IMR-90 (cell line): ENCODE results near the gene SAMSN1. TPM values are rescaled to one million over a fixed set of nuclear protein-coding genes. Genes with fewer than 3 reads are reported as not detected.

Source experiments
- ATAC-seq: fragments of 200-7000 bp; cut with Tn5 transposase; 2 replicates; pipeline ENCODE4 v1.9.1; 2020; ENCODE audit warnings: low read depth, mild to moderate bottlenecking, moderate library complexity
- BruUV-seq: library from RNA; stranded (reverse); fragments of 400-500 nt; replicated peaks from 2 replicates; lab custom pipeline; 2021; lab: Mats Ljungman, UMichigan
- CTCF ChIA-PET: fragments of 300-600 bp; formaldehyde crosslinking; extraction: SDS; loops from one replicate; lab custom pipeline; 2021; ENCODE audit warnings: antibody characterized with exemption; lab: Yijun Ruan, JAX
- POLR2A ChIA-PET: fragments of 300-600 bp; sonication (Branson Sonifier 250); formaldehyde crosslinking; loops from one replicate; lab custom pipeline; 2022; ENCODE audit warnings: antibody characterized with exemption; ENCODE audit not compliant: unreplicated experiment; lab: Charles Lee
- DNase-seq: peaks from one replicate; pipeline ENCODE4 v3.0.0; 2013
- H2AFZ ChIP-seq: replicated peaks from 2 replicates; pipeline ENCODE3; 2013; ENCODE audit warnings: low read length, mild to moderate bottlenecking; ENCODE audit not compliant: poor library complexity
- H2AK5ac ChIP-seq: 2 replicates; pipeline ENCODE4 v1.6.1; 2013; ENCODE audit warnings: low read depth, low read length, inconsistent platforms
- H2AK9ac ChIP-seq: replicated peaks from 2 replicates; pipeline ENCODE3; 2013; ENCODE audit warnings: mild to moderate bottlenecking, low read depth, low read length, moderate library complexity; ENCODE audit not compliant: poor library complexity
- H2BK120ac ChIP-seq: 2 replicates; pipeline ENCODE4 v1.6.1; 2013; ENCODE audit warnings: low read depth, low read length, inconsistent platforms
- H2BK15ac ChIP-seq: 3 replicates; pipeline ENCODE4 v1.6.1; 2013; ENCODE audit warnings: low read depth, low read length, inconsistent platforms
- H2BK20ac ChIP-seq: 2 replicates; pipeline ENCODE4 v1.6.1; 2013; ENCODE audit warnings: low read depth, mild to moderate bottlenecking, inconsistent platforms, low read length, moderate library complexity
- H2BK5ac ChIP-seq: 2 replicates; pipeline ENCODE4 v1.6.1; 2013; ENCODE audit warnings: mild to moderate bottlenecking, low read depth, low read length, inconsistent platforms; ENCODE audit not compliant: poor library complexity, severe bottlenecking
- H3K14ac ChIP-seq: replicated peaks from 2 replicates; pipeline ENCODE4 v1.6.1; 2013; ENCODE audit warnings: low read depth, low read length, inconsistent platforms
- H3K18ac ChIP-seq: 2 replicates; pipeline ENCODE4 v1.6.1; 2013; ENCODE audit warnings: low read depth, low read length, control low read depth
- H3K23ac ChIP-seq: 2 replicates; pipeline ENCODE4 v1.6.1; 2013; ENCODE audit warnings: low read depth, low read length, inconsistent platforms
- H3K27ac ChIP-seq: 2 replicates; pipeline ENCODE4 v1.5.1; 2013; ENCODE audit warnings: mild to moderate bottlenecking, control low read depth, low read length; ENCODE audit not compliant: insufficient read depth
- H3K27me3 ChIP-seq: 2 replicates; pipeline ENCODE4 v1.6.1; 2013; ENCODE audit warnings: low read length; ENCODE audit not compliant: control insufficient read depth, insufficient read depth
- H3K36me3 ChIP-seq: 2 replicates; pipeline ENCODE4 v1.6.1; 2013; ENCODE audit warnings: low read length, mixed read lengths; ENCODE audit not compliant: control insufficient read depth, insufficient read depth
- H3K4ac ChIP-seq: 2 replicates; pipeline ENCODE4 v1.6.1; 2013; ENCODE audit warnings: low read depth, low read length, inconsistent platforms
- H3K4me1 ChIP-seq: 2 replicates; pipeline ENCODE4 v1.6.1; 2013; ENCODE audit warnings: low read length, mixed read lengths; ENCODE audit not compliant: control insufficient read depth, insufficient read depth
- H3K4me2 ChIP-seq: 2 replicates; pipeline ENCODE4 v1.6.1; 2013; ENCODE audit warnings: low read depth, mild to moderate bottlenecking, control low read depth, low read length, moderate library complexity
- H3K4me3 ChIP-seq: 2 replicates; pipeline ENCODE4 v1.5.1; 2013; ENCODE audit warnings: low read depth, mild to moderate bottlenecking, control low read depth, low read length, moderate library complexity; ENCODE audit not compliant: insufficient read depth
- H3K56ac ChIP-seq: 2 replicates; pipeline ENCODE4 v1.6.1; 2013; ENCODE audit warnings: low read length, inconsistent platforms; ENCODE audit not compliant: insufficient read depth; ENCODE audit errors: extremely low read depth
- H3K79me1 ChIP-seq, 2 experiments: 2 replicates each; pipeline ENCODE4 v1.6.1; 2013; ENCODE audit warnings: low read length in 2 of 2, inconsistent platforms in 1 of 2, low read depth in 1 of 2
- H3K9ac ChIP-seq: 2 replicates; pipeline ENCODE4 v1.6.1; 2013; ENCODE audit warnings: low read depth, low read length, control low read depth
- H3K9me1 ChIP-seq: 2 replicates; pipeline ENCODE4 v1.6.1; 2013; ENCODE audit warnings: low read length, inconsistent platforms; ENCODE audit not compliant: insufficient read depth
- H3K9me3 ChIP-seq: 2 replicates; pipeline ENCODE4 v1.6.1; 2013; ENCODE audit warnings: low read length; ENCODE audit not compliant: control insufficient read depth, insufficient read depth
- H4K20me1 ChIP-seq: 2 replicates; pipeline ENCODE4 v1.6.1; 2013; ENCODE audit warnings: low read length, inconsistent platforms; ENCODE audit not compliant: insufficient read depth
- H4K5ac ChIP-seq: 2 replicates; pipeline ENCODE4 v1.6.1; 2013; ENCODE audit warnings: mild to moderate bottlenecking, low read depth, low read length, control low read depth
- H4K8ac ChIP-seq, 2 experiments: 2 replicates each; pipeline ENCODE4 v1.6.1; 2013; ENCODE audit warnings: low read depth in 2 of 2, low read length in 2 of 2, control low read depth in 1 of 2, inconsistent platforms in 1 of 2
- H4K91ac ChIP-seq: 2 replicates; pipeline ENCODE4 v1.6.1; 2013; ENCODE audit warnings: low read depth, low read length, inconsistent platforms; ENCODE audit not compliant: insufficient read depth
- BHLHE40 ChIP-seq: fragments of 150-350 bp; IDR thresholded peaks from 2 replicates; pipeline ENCODE4 v1.6.1; 2016; ENCODE audit warnings: mild to moderate bottlenecking, low read depth, low read length
- CHD1 ChIP-seq: IDR thresholded peaks from 2 replicates; pipeline ENCODE4 v1.6.1; 2012; ENCODE audit warnings: low read depth, low read length, improper control_type of control experiment
- CTCF ChIP-seq: conservative IDR thresholded peaks from 2 replicates; pipeline ENCODE4 v1.5.1; 2012; ENCODE audit warnings: mild to moderate bottlenecking, low read depth, low read length, improper control_type of control experiment
- ELK1 ChIP-seq: fragments of 150-350 bp; IDR thresholded peaks from 2 replicates; pipeline ENCODE4 v1.6.1; 2016; ENCODE audit warnings: low read depth, mild to moderate bottlenecking, low read length, moderate library complexity, borderline replicate concordance
- FOS ChIP-seq: fragments of 150-350 bp; IDR thresholded peaks from 2 replicates; pipeline ENCODE4 v1.6.1; 2016; ENCODE audit warnings: low read depth, low read length
- MAFK ChIP-seq: IDR thresholded peaks from 2 replicates; pipeline ENCODE4 v1.6.1; 2012; ENCODE audit warnings: low read depth, low read length, improper control_type of control experiment
- MAZ ChIP-seq: IDR thresholded peaks from 2 replicates; pipeline ENCODE4 v1.6.1; 2012; ENCODE audit warnings: low read depth, mild to moderate bottlenecking, low read length, improper control_type of control experiment, moderate library complexity, borderline replicate concordance
- NFE2L2 ChIP-seq: fragments of 150-350 bp; IDR thresholded peaks from 2 replicates; pipeline ENCODE4 v1.6.1; 2016; ENCODE audit warnings: low read depth, mild to moderate bottlenecking, low read length
- RAD21 ChIP-seq: IDR thresholded peaks from 2 replicates; pipeline ENCODE4 v1.6.1; 2012; ENCODE audit warnings: low read length, improper control_type of control experiment
- RCOR1 ChIP-seq: IDR thresholded peaks from 2 replicates; pipeline ENCODE4 v1.6.1; 2012; ENCODE audit warnings: mild to moderate bottlenecking, low read length, improper control_type of control experiment; ENCODE audit not compliant: insufficient replicate concordance
- RFX5 ChIP-seq: IDR thresholded peaks from 2 replicates; pipeline ENCODE4 v1.8.0; 2012; ENCODE audit warnings: low read depth, mild to moderate bottlenecking, low read length, moderate library complexity
- USF2 ChIP-seq: fragments of 150-350 bp; IDR thresholded peaks from 2 replicates; pipeline ENCODE4 v1.6.1; 2017; ENCODE audit warnings: mild to moderate bottlenecking, antibody characterized with exemption, low read length, low read depth
- WGBS, 2 experiments: methylation state at CpG; one replicate each; pipeline versions ENCODE4 v1.1.5 to v1.1.7; 2013; ENCODE audit warnings: missing lambda C conversion rate in 2 of 2; ENCODE audit not compliant: insufficient read length in 1 of 2; ENCODE audit errors: extremely low coverage in 2 of 2; 5-methylcytosine and 5-hydroxymethylcytosine counted together
- dilution Hi-C: fragments of 300-500 bp; cut with HindIII; formaldehyde crosslinking; loops from one replicate; pipeline ENCODE4 v1.14.3; 2018; ENCODE audit warnings: low sequenced_read_pairs; ENCODE audit not compliant: unreplicated experiment
- in situ Hi-C: fragments of 300-500 bp; cut with MboI; formaldehyde crosslinking; loops from 3 replicates; pipeline ENCODE4 v1.14.3; 2019; ENCODE audit warnings: low sequenced_read_pairs, inconsistent platforms, mixed read lengths
- intact Hi-C: fragments of 100-400 bp; cut with micrococcal nuclease; formaldehyde crosslinking; loops from 2 replicates; pipeline ENCODE4 v1.10.0; 2022
- polyA plus RNA-seq, 3 experiments: library from polyadenylated mRNA; depleted of rRNA; stranded (reverse); fragments of >200 nt; gene quantifications; 2 replicates each; pipeline ENCODE4 v1.2.3, GENCODE V29; 2012; ENCODE audit warnings: low replicate concordance in 1 of 3
- total RNA-seq: library from RNA; depleted of rRNA; stranded (reverse); fragments of >200 nt; gene quantifications from 2 replicates; pipeline ENCODE4 v1.2.3, GENCODE V29; 2012

SAMSN1 gene
- total and polyA plus RNA-seq, 2 of the 4 experiments (the other 2 are of a cell fraction), result not detected

GRCh38 chr21:14589855-14590563, 43.9 kb upstream of the SAMSN1 start:
- Histone ChIP-seq H3K4ac (no peak overlapping the region), H2BK20ac (no peak overlapping the region), H3K9me1 (no peaks in the 10 kb centered on the region), H3K56ac (no peak overlapping the region), H3K4me3 (no peak overlapping the region), H3K36me3 (no peaks in the 10 kb centered on the region), H3K27me3 (no peaks in the 10 kb centered on the region), H3K4me1 (no peaks in the 10 kb centered on the region), H3K27ac (no peak overlapping the region), H4K5ac (no peak overlapping the region), H3K9me3 (peaks cover 2% of the 10 kb centered on the region; the same call in 1 of the 2 replicates), H3K18ac (no peak overlapping the region), H2BK15ac (no peak overlapping the region), H2AK5ac (no peak overlapping the region), H3K23ac (no peak overlapping the region), H4K20me1 (no peaks in the 10 kb centered on the region), H2AK9ac (no peak overlapping the region), H2BK120ac (no peak overlapping the region), H4K8ac (no peak overlapping the region), H3K79me1 (no peaks in the 10 kb centered on the region), H3K9ac (no peak overlapping the region), H2BK5ac (no peak overlapping the region), H3K14ac (no peak overlapping the region), H2AFZ (no peak overlapping the region), H4K91ac (no peak overlapping the region), H3K4me2 (no peak overlapping the region)
- DNase-seq, result no peak
- ChIA-PET POLR2A (no interaction called here), CTCF (no interaction called here)
- TF ChIP-seq MAFK, result no peak
- TF ChIP-seq CHD1, result no peak
- no peak for TF ChIP-seq MAZ
- TF ChIP-seq NFE2L2, result no peak
- no peak for TF ChIP-seq CTCF
- no peak for TF ChIP-seq RAD21
- no peak for TF ChIP-seq RFX5
- no peak for TF ChIP-seq FOS
- no peak for TF ChIP-seq ELK1
- TF ChIP-seq RCOR1, result no peak
- TF ChIP-seq USF2, result no peak
- no peak for TF ChIP-seq BHLHE40
- in situ Hi-C loops, result no loop called here
- intact Hi-C loops, result no loop called here
- ATAC-seq, result no peak
- BruUV-seq, result no TSS peak
- WGBS, 2 experiments, result no CpG with 5 or more reads among the region's 7 CpGs
- dilution Hi-C loops, result no loop called here
